T1000 (cell line): ENCODE data around the gene HEPN1.

Experiments
- DNase-seq: peaks from one replicate; lab custom pipeline; 2025; ENCODE audit warnings: mixed read lengths; lab: John Stamatoyannopoulos, UW

HEPN1 gene

DNA sequence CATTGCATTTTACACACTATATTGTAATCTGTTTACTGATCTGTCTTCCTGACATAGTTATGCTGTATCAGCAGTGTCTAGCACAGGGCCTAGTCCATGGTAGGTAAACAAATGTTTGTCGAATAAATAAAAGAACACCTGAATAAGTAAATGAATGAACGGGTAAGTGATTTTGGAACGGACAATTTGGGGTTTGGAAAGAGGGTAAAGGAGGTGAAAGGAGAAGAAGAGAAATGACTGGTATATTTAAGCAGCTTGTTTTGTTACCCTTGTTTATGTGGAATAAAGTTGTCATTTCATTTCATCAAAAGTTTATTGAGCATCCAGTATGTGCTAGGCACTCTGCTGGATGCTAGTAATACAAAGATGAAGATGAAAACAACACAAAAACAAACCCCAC is at the start of gene HEPN1:
HEPN1 (plus strand) TSS at position 301 of the 400 bp plus-strand sequence.
- DNase-seq: no peak

DNA sequence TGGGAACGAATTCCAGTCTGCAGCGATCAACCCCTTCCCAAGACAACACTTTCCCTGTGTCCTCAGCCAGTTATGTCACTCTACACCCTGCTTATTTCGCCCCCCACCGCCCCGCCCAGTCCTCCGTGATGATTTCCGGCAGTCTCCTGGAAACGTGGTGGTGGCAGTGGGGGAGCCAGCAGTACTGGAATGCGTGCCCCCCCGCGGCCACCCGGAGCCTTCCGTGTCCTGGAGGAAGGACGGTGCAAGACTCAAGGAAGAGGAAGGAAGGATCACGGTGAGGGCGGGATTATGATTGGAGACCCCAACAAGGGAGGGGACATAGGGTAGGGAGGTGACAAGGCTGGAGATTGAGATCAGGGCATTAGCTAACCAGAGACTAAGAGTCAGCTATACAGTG is 49.7 kb upstream of the HEPN1 start:
- DNase-seq: no peak

- no peak for DNase-seq
Measured at GRCh38 chr11:124869856-124870387, 49.1 kb upstream of the HEPN1 start.

- DNase-seq: no peak
Measured at GRCh38 chr11:124870430-124870829, 48.6 kb upstream of the HEPN1 start.

DNA sequence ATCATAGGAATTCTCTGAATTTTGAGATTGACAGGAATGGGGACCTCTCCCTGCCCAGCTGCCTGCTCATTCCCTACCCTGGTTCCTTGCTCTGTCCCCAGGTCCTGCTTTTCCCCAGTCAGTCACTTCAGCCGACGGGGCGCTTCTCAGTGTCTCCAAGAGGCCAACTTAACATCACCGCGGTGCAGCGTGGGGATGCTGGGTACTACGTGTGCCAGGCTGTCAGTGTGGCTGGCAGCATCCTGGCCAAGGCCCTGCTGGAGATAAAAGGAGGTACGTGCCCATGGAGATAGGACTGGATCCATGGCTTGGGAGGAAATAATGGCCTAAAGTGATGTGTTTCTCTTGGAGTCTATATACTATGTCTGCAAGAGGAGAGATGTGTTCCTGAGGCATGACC is 46.8 kb upstream of the HEPN1 start:
- no peak for DNase-seq

DNA sequence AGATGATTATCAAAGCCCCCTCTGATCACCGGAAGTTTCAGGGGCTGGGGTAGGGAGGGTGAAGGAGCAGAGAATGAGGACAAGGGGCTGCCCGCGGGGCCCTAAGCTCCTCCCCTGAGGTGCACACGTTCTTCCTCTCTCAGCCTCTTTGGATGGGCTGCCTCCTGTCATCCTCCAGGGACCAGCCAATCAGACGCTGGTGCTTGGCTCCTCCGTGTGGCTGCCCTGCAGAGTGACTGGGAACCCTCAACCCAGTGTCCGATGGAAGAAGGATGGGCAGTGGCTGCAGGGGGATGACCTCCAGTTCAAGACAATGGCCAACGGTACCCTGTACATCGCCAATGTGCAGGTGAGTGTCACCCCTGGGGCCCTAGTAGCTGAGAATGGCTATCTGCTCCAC is 46.3 kb upstream of the HEPN1 start:
- DNase-seq: no peak

GRCh38 chr11:124873951-124874350 is 45.1 kb upstream of the HEPN1 start:
- DNase-seq: no peak

- DNase-seq: no peak
Measured at GRCh38 chr11:124874571-124875255, 44.3 kb upstream of the HEPN1 start.

DNA sequence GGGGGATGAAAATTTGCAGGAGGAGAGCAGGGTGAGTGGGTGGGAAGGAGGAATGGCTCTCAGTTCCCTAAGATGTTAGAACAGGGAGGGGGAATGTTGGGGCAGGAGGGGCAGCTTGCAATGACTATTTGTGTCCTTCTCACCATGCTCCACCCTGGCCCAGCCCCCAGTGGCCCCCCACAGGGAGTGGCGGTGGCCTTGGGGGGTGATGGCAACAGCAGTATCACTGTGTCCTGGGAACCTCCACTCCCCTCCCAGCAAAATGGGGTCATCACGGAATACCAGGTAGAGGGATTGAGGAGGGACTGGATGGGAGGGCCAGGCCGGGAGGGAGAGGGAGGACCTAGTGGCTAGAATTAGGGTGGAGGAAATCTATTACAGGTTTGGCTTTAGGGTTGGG is 43.6 kb upstream of the HEPN1 start:
- DNase-seq: no peak

DNA sequence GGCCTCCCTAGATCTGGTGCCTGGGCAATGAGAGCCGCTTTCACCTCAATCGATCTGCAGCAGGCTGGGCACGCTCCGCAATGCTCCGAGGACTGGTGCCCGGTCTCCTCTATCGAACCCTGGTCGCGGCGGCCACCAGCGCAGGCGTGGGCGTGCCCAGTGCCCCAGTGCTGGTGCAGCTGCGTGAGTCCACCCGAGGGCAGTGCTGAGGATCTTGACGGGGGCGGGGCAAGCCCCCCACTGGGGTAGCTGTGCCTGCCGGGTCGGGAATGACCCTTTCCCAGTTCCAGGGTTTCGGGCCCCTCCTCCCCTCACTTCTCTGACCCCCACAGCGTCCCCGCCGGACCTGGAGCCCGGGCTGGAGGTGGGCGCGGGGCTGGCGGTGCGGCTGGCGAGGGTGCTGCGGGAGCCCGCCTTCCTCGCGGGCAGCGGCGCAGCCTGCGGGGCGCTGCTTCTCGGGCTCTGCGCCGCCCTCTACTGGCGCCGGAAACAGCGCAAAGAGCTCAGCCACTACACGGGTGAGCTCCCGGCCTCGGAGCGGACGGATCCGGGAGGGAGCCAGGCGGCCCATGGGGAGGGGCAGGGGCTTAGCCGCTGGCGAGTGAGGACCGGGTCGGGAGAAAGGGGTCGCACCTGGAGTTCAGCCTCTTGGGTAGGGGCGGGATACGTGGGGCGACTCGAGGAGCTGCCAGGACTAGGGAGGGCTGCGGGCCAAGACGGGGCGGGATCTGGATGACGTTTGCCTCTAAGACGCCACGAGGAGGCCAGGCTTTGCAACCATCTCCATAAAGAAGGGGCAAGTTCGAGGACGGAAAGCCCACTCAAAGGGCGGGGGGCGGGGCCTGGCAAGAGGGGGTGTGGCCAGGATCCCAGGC is 42.9 kb upstream of the HEPN1 start:
- DNase-seq: peak; percentile 84

- DNase-seq: no peak
Measured at GRCh38 chr11:124876818-124877630, 42.0 kb upstream of the HEPN1 start.

DNA sequence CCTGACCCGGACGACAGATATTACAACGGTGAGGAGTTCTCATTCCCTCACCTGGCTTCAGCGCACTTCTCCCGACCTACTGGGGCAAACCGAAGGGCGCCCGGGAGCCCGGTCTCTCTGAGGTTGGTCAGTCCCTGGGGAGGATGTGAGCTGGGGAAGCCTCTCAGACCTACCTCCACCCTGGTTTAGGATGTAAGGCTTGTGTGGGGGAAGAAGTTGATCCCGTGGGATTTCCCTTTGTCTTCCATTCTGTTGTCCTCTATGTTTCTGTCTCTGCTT is 41.5 kb upstream of the HEPN1 start:
- no peak for DNase-seq

DNA sequence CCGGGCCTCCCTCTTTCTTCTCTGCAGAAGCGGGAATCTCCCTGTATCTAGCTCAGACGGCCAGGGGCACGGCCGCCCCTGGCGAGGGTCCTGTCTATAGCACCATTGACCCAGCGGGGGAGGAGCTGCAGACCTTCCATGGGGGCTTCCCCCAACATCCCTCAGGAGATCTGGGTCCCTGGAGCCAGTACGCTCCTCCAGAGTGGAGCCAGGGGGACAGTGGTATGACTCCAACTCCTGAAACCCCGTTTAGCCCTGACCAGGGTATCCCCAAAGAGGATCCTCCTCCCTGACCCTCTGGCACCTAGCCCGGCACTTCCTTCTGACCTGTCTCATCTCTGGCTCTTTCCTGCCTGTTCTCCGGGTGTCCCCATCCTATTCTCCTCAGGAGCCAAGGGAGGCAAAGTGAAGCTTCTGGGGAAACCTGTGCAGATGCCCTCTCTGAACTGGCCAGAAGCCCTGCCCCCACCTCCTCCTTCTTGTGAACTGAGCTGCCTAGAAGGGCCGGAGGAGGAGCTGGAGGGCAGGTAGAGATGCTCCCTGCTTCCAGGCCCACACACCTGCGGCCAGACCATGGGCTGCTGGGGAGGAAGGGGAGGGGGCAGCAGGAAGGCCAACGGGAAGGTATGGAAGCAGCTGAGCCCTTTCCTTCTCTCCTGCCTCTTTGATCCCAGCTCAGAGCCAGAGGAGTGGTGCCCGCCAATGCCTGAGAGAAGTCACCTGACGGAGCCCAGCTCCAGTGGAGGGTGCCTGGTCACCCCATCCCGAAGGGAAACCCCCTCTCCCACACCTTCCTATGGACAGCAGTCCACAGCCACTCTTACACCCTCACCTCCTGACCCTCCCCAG is 40.9 kb upstream of the HEPN1 start:
- DNase-seq: no peak

- DNase-seq: no peak
Measured at GRCh38 chr11:124878759-124879492, 40.1 kb upstream of the HEPN1 start.

DNA sequence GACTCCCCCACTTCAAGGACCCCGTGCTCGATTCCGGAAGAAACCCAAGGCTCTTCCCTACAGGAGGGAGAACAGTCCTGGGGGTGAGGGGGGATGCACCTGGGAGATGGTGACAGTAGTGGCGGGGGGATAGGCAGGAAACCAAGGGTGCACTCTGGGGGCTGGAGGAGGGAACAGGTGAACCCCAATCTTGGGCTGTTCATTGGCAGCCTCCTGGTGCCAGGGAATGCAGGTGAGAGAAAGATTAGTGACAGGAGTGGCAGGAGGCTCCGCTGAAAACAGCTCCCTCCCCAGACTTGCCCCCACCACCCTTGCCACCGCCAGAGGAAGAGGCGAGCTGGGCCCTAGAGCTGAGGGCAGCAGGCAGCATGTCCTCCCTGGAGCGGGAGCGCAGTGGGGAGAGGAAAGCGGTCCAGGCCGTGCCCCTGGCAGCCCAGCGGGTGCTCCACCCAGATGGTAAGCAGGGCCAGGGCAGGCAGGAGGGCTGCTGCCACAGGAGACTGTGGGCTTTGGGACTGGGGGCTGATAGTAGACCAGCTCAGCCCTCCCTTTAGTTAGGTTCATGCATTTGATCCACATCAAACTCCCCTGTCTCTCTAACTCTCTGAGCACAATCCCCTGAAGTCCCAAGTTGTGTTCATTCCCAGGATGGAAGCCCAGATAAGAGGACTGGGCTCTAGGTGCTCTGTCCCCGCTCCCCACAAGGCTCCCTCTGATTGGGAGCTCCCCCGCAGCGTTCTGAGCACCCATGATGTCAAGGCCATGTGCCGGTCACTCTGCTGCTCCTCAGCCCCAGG is 39.4 kb upstream of the HEPN1 start:
- DNase-seq: no peak

- DNase-seq: no peak
Measured at GRCh38 chr11:124880290-124880611, 38.8 kb upstream of the HEPN1 start.

DNA sequence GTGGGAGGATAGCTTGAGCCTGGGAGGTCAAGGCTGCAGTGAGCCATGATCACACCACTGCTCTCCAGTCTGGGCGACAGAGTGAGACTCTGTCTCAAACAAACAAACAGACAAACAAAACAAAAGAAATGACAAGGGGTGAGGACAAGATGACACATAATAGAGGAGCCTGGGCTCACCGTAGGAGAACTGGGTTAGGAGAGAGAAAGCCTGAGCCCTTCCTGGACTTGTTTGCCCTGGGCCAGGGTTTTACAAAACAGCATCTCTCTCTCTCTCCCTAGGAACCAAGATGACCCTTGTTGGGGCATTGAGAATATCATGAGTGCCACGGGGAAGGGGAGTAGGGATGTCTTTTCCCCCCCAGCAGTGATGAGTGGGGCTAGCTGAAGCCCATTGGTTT is 38.1 kb upstream of the HEPN1 start:
- no peak for DNase-seq

GRCh38 chr11:124882339-124883071 is 36.5 kb upstream of the HEPN1 start:
- DNase-seq: no peak

DNA sequence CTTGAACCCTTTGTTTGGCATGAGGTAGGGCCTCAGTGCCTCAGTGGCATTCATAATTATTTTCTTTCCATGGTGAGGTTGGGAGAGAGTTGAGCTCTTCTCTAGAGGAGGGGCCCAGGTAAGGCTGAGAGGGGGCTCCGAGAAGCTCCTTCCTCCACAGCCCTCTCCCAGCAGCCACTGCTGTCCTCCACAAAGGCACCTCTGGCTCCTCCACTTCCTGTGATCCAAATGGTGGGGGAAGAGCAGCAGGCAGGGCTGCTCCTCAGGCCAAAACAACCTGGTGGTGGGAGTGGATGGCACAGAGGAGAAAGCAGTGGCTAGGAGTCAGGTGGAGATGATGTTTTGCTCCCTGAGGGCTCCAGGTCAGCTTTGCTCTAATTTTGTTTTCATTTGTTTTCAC is 34.7 kb upstream of the HEPN1 start:
- no peak for DNase-seq
